CD14-positive monocyte (primary cell): ENCODE results near the gene SEC22A. TPM values are rescaled to one million over a fixed set of nuclear protein-coding genes. Genes with fewer than 3 reads are reported as not detected.

Source experiments
- DNase-seq, 3 donors: peaks; one replicate each; pipeline ENCODE4 v3.0.0-alpha.2; 2011 to 2022
- H2AFZ ChIP-seq: 2 replicates; pipeline ENCODE4 v1.6.0; 2012; ENCODE audit warnings: mild to moderate bottlenecking, low read depth, low read length, inconsistent platforms; ENCODE audit not compliant: insufficient read depth, poor library complexity, severe bottlenecking
- H3K27ac ChIP-seq, 2 donors: 1 replicate in 1 of 2; 2 replicates in 1 of 2; pipeline ENCODE4 v1.5.1; 2012 to 2013; ENCODE audit warnings: low read length in 2 of 2, control low read depth in 1 of 2, inconsistent platforms in 1 of 2, low read depth in 1 of 2, mild to moderate bottlenecking in 1 of 2
- H3K27me3 ChIP-seq, 2 donors: one replicate each; pipeline versions ENCODE4 v1.6.0 to v1.6.1; 2011 to 2013; ENCODE audit warnings: low read length in 2 of 2; ENCODE audit not compliant: control insufficient read depth in 2 of 2, insufficient read depth in 2 of 2
- H3K36me3 ChIP-seq, 2 donors: replicated peaks in 1 of 2; 1 replicate in 1 of 2; 2 replicates in 1 of 2; pipeline versions ENCODE4 v1.5.1 to v1.6.1; 2012 to 2013; ENCODE audit warnings: low read length in 2 of 2, control low read depth in 1 of 2, inconsistent platforms in 1 of 2, mild to moderate bottlenecking in 1 of 2; ENCODE audit not compliant: insufficient read depth in 2 of 2, control insufficient read depth in 1 of 2
- H3K4me1 ChIP-seq, 2 donors: 1 replicate in 1 of 2; 2 replicates in 1 of 2; pipeline versions ENCODE4 v1.5.1 to v1.6.1; 2012 to 2013; ENCODE audit warnings: low read length in 2 of 2, control low read depth in 1 of 2, inconsistent platforms in 1 of 2, mild to moderate bottlenecking in 1 of 2, moderate library complexity in 1 of 2; ENCODE audit not compliant: insufficient read depth in 2 of 2, control insufficient read depth in 1 of 2
- H3K4me2 ChIP-seq: replicated peaks from 2 replicates; pipeline ENCODE3; 2012; ENCODE audit warnings: low read length, moderate library complexity, mild to moderate bottlenecking; ENCODE audit not compliant: poor library complexity, severe bottlenecking; ENCODE audit errors: extremely low read depth
- H3K4me3 ChIP-seq, 3 experiments: fragments of 200-600 bp in 1 of 3; sonication (generic) in 1 of 3; replicated peaks in 1 of 3; 1 replicate in 2 of 3; 2 replicates in 1 of 3; pipeline ENCODE4 v1.5.1; 2011 to 2013; ENCODE audit warnings: low read length in 3 of 3, mild to moderate bottlenecking in 3 of 3, control low read depth in 2 of 3, low read depth in 2 of 3, inconsistent platforms in 1 of 3, moderate library complexity in 1 of 3
- H3K79me2 ChIP-seq: 2 replicates; pipeline ENCODE4 v1.6.0; 2012; ENCODE audit warnings: mild to moderate bottlenecking, control low read depth, inconsistent platforms, low read length, moderate library complexity; ENCODE audit not compliant: insufficient read depth
- H3K9ac ChIP-seq: 2 replicates; pipeline ENCODE4 v1.6.0; 2017; ENCODE audit warnings: low read length, mild to moderate bottlenecking; ENCODE audit not compliant: insufficient read depth, poor library complexity, severe bottlenecking
- H3K9me3 ChIP-seq, 2 donors: replicated peaks in 1 of 2; 1 replicate in 1 of 2; 2 replicates in 1 of 2; pipeline versions ENCODE4 v1.5.1 to v1.6.1; 2012 to 2013; ENCODE audit warnings: low read length in 2 of 2, control low read depth in 1 of 2; ENCODE audit not compliant: control insufficient read depth in 1 of 2, insufficient read depth in 1 of 2
- H4K20me1 ChIP-seq: 2 replicates; pipeline ENCODE4 v1.6.0; 2012; ENCODE audit warnings: mild to moderate bottlenecking, low read length, control low read depth, moderate library complexity; ENCODE audit not compliant: insufficient read depth
- H3K27ac Mint-ChIP-seq, 7 donors: one replicate each; pipeline ENCODE4 v1.8.0; 2020; ENCODE audit warnings: mild to moderate bottlenecking in 7 of 7, mixed read lengths in 7 of 7, moderate library complexity in 6 of 7, inconsistent platforms in 2 of 7
- H3K27me3 Mint-ChIP-seq, 3 donors: one replicate each; pipeline ENCODE4 v1.8.0; 2021 to 2022; ENCODE audit warnings: low read depth in 3 of 3, mild to moderate bottlenecking in 3 of 3, mixed read lengths in 3 of 3, moderate library complexity in 3 of 3, inconsistent platforms in 1 of 3
- H3K36me3 Mint-ChIP-seq, 2 donors: one replicate each; pipeline ENCODE4 v1.8.0; 2020; ENCODE audit warnings: mixed read lengths in 2 of 2, inconsistent platforms in 1 of 2, mild to moderate bottlenecking in 1 of 2
- H3K4me1 Mint-ChIP-seq: one replicate; pipeline ENCODE4 v1.8.0; 2020; ENCODE audit warnings: mild to moderate bottlenecking, mixed read lengths
- H3K4me3 Mint-ChIP-seq, 2 donors: one replicate each; pipeline ENCODE4 v1.8.0; 2020; ENCODE audit warnings: mild to moderate bottlenecking in 2 of 2, mixed read lengths in 2 of 2, moderate library complexity in 1 of 2
- H3K9me3 Mint-ChIP-seq, 7 donors: one replicate each; pipeline ENCODE4 v1.8.0; 2020 to 2022; ENCODE audit warnings: mixed read lengths in 7 of 7, mild to moderate bottlenecking in 6 of 7, moderate library complexity in 6 of 7, inconsistent platforms in 2 of 7
- WGBS: methylation state at CpG from one replicate; pipeline ENCODE4 v1.1.5; 2013; ENCODE audit warnings: missing lambda C conversion rate; ENCODE audit not compliant: insufficient coverage; 5-methylcytosine and 5-hydroxymethylcytosine counted together
- intact Hi-C, 2 donors: fragments of 100-400 bp; cut with micrococcal nuclease; formaldehyde crosslinking; loops; one replicate each; pipeline versions ENCODE4 v1.15.0 to v1.15.1; 2023
- polyA plus RNA-seq, 3 donors: library from polyadenylated mRNA; depleted of rRNA in 1 of 3; unstranded in 2 of 3; stranded (reverse) in 1 of 3; fragments of 300-500 nt in 2 of 3; fragments of >200 nt in 1 of 3; fragmentation: Illumina TruSeq in 2 of 3; gene quantifications; 1 replicate in 2 of 3; 2 replicates in 1 of 3; pipeline ENCODE4 v1.2.3, GENCODE V29; 2012 to 2021
- TF ChIP-seq, protein P1 (sequence below): fragments of 200-600 bp; IDR thresholded peaks from one replicate; pipeline ENCODE4 v1.8.0; 2022; ENCODE audit warnings: antibody characterized with exemption, mild to moderate bottlenecking

The SEC22A gene
- polyA plus RNA-seq, 3 donors = 6.4 to 11.0 (median 8.8) TPM

DNA sequence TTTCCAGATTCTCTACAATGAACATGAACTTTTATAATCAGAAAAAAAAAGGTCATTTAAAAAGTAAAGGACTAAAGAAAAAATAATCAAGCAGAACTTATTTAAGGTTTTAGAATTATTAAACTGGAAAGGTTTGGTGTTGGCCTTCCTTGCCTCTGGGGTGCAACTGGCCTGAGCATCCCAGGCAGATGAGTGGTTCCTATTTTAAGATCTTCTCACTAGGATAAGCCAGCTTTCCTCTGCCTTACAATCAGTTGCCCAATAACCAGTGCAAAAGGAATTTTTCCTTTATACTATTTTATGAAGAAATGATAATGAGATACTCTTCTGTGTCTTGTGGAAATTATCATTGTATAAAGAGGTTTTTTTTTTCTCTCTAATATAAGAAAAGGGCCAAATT, 56.6 kb downstream of the SEC22A start:
- H3K9me3 Mint-ChIP-seq = no peaks in the 10 kb centered on the region

DNA sequence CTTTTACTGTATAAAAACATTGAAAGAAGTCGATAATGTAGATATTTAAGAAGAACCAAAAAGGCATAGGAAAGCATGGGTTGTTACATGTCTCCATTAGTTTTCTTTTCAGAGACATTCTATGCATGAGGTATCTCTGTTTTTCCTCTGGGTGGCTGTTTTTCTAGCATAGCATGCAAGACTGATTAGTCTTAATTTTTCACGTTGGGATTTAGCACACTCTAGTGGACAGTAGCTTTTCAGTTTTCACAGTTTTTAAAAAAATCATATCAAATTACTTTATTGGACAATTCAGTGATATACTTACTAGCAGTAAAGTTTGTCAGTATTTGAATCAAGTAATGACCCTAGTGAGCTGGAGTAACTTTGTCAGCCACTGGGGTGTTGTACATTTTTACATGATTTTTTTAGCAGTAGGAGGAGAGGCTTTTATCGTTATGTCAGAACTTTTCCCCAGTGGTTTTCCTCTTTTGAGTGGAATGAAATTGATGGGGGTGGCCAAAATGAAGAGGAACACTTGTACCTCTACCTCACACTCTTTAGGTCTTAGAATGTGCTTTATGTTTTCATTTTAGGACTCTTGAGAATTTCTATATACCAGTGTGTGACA, 57.2 kb downstream of the SEC22A start:
- Histone ChIP-seq H3K9me3 (no peaks in the 10 kb centered on the region), H3K4me1 (no peaks in the 10 kb centered on the region), H3K4me3 (no peak overlapping the region), H3K27me3 (no peaks in the 10 kb centered on the region), H3K9ac (no peak overlapping the region), H3K27ac (no peak overlapping the region), H4K20me1 (no peaks in the 10 kb centered on the region), H2AFZ (no peak overlapping the region), H3K4me2 (no peak overlapping the region), H3K36me3 (peaks cover 5 to 35% of the 10 kb centered on the region in 2 donors), H3K79me2 (no peaks in the 10 kb centered on the region)
- H3K27ac Mint-ChIP-seq = no peak overlapping the region
- intact Hi-C loops = no loop called here
- H3K36me3 Mint-ChIP-seq = peaks cover 31 to 40% of the 10 kb centered on the region in 2 donors
- H3K4me1 Mint-ChIP-seq = no peaks in the 10 kb centered on the region
- TF ChIP-seq, protein P1, sequence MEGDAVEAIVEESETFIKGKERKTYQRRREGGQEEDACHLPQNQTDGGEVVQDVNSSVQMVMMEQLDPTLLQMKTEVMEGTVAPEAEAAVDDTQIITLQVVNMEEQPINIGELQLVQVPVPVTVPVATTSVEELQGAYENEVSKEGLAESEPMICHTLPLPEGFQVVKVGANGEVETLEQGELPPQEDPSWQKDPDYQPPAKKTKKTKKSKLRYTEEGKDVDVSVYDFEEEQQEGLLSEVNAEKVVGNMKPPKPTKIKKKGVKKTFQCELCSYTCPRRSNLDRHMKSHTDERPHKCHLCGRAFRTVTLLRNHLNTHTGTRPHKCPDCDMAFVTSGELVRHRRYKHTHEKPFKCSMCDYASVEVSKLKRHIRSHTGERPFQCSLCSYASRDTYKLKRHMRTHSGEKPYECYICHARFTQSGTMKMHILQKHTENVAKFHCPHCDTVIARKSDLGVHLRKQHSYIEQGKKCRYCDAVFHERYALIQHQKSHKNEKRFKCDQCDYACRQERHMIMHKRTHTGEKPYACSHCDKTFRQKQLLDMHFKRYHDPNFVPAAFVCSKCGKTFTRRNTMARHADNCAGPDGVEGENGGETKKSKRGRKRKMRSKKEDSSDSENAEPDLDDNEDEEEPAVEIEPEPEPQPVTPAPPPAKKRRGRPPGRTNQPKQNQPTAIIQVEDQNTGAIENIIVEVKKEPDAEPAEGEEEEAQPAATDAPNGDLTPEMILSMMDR = peak; percentile 72
- H3K9me3 Mint-ChIP-seq = no peaks in the 10 kb centered on the region
- peaks cover 0 to 2% (median 0%) of the 10 kb centered on the region in 3 donors for H3K27me3 Mint-ChIP-seq
- no peak overlapping the region for H3K4me3 Mint-ChIP-seq
- peak in 2 of 3 donors; percentile 15 to 16 for DNase-seq
- no CpG with 5 or more reads among the region's 3 CpGs for WGBS

More for the DNA sequence above, 56.6 kb downstream of the SEC22A start:
- no peaks in the 10 kb centered on the region for H3K4me1 ChIP-seq
- no peaks in the 10 kb centered on the region for H3K9me3 ChIP-seq
- DNase-seq = no peak
- intact Hi-C loops = no loop called here
- H3K4me2 ChIP-seq = no peak overlapping the region
- no peaks in the 10 kb centered on the region for H3K79me2 ChIP-seq
- H3K4me3 ChIP-seq = no peak overlapping the region
- no peak overlapping the region for H2AFZ ChIP-seq
- H3K27me3 ChIP-seq = no peaks in the 10 kb centered on the region
- H3K9ac ChIP-seq = no peak overlapping the region
- Mint-ChIP-seq H3K36me3 (peaks cover 31 to 41% of the 10 kb centered on the region in 2 donors), H3K27ac (no peak overlapping the region), H3K4me3 (no peak overlapping the region), H3K27me3 (peaks cover 0 to 2% (median 0%) of the 10 kb centered on the region in 3 donors), H3K4me1 (no peaks in the 10 kb centered on the region)
- TF ChIP-seq, protein P1 = no peak
- no peaks in the 10 kb centered on the region for H4K20me1 ChIP-seq
- no peak overlapping the region for H3K27ac ChIP-seq
- peaks cover 5 to 32% of the 10 kb centered on the region in 2 donors for H3K36me3 ChIP-seq
